Hindlimb muscle (tissue), 1 donor: ENCODE measurements around the gene SLMAP. TPM values are rescaled to one million over a fixed set of nuclear protein-coding genes. Genes with fewer than 3 reads are reported as not detected.

ENCODE experiments used
- DNase-seq: peaks from one replicate; pipeline ENCODE4 v3.0.0-alpha.2; 2013
- polyA plus RNA-seq: library from polyadenylated mRNA; unstranded; fragments of 120-200 nt; gene quantifications from one replicate; pipeline ENCODE4 v1.2.1, GENCODE V29; 2013; ENCODE audit not compliant: insufficient read length

Gene SLMAP
- polyA plus RNA-seq, 1 donor, result 51.0 TPM

DNA sequence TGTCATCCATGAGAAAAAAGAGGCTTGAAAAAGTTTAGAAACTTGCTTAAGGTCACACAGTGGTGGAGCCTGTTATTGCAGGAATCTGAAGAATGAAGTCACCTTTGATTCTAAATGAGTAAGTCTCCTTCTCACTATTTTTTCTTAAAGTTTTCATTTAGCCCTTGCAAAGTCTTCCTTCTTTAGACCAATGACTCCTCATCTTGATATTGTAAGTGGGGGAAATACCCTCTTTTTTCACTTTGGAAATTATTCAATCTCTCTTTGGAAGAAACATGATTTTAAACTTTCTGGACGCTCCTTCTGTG lies 787 bp upstream of the SLMAP start:
- DNase-seq, result no peak

DNA sequence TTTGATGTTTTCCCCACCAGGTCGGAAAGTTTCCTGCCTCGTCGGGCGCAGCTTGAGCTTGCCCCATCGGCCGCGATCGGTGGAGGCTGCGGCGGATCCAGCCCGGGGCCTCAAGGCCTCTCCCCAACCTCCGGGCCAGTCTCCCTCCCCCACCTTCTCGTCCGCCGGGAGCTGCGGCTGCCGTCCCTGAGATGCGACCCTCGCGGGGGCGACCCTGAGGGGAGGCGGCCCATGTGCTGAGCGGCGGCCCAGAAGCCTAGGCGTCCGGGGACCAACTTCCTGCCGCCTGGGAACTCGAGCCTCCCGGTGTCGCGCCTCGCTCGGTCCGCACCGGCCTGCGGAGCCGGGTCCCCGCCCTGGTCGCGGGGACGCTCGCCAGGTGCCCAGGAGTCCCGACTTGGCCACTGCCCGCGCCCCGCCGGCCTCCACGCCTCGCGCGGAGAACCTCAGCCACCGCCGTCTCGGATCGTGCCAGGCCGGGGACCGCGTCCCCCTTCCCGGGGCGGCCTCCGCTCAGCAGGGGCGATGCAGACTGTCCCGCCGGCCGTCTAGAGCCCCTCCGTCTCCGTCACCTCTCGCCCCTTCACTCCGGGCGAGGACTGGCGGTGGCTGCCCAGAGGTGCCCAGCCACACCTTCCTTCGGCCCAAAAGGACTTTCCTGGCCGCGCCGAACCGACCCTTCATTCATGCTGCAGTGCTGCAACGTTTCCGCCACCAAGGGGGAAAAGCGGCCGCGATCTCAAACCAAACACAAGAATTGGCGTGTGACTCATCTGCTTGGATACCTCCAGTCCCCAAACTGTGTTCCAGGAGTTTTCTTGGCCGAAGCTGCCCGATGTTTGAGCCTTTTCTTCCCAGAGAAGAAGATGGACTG lies 656 bp downstream of the SLMAP start:
- peak; percentile 61 for DNase-seq

DNA sequence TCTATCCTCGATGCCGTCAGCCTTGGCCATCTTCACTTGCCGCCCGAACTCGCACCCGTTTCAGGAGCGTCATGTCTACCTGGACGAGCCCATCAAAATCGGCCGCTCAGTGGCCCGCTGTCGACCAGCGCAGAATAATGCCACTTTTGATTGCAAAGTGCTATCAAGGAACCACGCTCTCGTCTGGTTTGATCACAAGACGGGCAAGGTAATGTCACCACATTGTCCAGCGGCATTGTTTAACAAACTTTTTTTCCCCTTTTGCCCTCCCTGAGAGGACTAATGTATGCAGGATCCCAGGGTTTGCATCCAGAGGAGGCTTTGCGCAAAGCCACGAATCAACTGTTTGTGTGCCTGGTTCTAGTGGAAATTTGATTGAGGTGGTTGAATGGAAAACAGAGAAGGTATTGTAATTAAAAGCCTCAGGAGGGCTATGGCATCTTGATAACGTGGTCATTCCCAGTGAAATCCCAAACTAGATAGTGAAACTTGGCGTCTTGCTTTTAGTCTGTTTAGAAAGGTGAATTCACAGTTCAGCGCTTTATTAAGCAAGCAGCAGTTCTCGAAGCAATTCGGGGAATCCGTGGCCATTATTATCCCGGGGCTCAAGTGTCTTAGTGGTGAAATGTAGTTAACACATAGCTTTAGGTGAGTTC lies 1.7 kb downstream of the SLMAP start:
- DNase-seq, result no peak

DNA sequence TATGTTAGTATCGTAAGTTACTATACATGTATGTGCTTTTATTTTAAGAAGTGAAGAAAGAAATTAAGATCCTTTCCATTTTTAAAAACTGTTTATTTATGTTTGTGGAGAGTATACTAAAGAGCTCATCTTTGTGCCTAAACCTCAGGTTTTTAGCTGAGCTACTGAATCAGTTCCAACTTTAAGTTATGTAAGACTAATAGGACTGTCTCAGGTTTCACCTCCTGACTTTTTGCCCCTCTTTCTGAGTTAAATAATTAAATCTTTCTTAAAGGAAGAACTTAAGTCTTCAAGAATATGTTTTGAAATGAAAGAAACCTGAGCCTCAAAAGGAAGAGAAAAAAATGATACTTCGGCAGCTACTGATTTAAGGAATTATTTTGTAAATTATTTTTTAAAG lies 2.6 kb downstream of the SLMAP start:
- DNase-seq, result no peak

DNA sequence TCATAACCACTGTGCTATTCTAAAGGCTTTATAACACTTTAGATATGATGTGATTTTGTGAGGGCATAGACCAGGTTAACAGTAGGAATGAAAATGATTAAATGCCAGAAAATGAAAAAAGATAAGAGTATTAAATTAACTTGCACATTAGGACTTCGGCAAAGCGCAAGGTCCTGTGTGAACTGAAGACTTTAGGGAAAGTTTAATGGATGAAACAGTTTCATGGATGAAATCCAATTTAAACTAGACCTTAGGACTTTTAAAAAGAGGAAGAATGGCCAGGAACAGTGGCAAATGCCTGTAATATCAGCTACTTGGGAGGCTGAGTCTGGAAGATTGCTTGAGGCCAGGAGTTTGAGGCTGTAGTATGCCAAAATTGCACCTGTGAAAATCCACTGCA lies 8.7 kb downstream of the SLMAP start:
- DNase-seq, result no peak

DNA sequence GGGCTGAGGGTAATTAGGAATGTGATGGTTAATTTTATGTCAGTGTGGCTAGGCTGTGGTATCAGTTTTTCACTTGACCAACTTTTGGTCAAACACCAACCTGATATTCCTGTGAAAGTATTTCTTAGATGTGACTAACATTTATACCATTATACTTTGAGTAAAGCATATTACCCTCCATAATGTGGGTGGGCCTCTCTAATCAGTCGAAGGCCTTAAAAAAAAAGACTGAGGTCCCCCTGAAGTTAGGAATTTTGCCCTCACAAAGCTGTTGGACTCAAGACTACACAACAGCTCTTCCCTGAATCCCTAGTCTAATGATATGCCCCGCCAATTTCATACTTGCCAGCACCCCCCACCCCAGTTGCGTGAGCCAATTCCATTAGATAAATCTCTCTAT lies 12.5 kb downstream of the SLMAP start:
- no peak for DNase-seq

DNA sequence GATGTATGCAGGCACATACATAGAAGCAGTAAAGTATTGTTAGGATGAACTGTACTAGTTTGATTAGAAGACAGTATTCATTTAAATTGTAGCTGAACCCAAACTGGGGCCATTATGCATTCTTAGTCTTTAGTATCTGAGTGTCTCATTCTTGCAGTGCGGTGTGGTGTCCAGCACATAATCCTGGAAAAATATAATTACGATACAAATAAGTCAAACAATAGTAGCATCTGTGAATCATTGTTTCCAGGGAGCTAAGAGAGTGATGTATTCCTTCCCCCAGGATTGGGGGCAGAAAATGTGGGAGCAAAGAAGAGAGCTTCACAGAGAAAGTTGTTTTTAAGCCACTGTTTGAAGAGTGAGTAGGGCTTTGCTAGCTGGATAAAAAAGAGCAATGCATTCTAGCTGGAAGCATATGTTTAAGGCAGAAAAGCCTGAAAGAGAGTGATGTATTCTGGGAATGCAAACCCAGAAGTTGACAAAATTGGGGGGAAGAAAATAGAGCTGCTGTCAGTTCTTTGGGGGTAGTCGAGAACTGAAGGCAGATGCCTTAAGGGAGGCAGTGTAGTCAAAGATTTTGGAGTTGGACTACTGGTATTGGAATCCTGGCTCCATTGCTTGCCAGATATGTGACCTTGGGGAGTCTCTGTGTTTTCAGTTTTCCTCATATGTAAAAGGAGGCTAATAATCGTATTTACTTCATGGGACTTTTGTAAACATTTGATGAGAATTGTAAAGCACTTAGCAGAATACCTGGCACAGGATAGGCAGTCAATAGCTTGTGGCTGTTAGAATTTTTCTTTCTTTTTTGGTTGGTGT lies 14.1 kb downstream of the SLMAP start:
- no peak for DNase-seq

DNA sequence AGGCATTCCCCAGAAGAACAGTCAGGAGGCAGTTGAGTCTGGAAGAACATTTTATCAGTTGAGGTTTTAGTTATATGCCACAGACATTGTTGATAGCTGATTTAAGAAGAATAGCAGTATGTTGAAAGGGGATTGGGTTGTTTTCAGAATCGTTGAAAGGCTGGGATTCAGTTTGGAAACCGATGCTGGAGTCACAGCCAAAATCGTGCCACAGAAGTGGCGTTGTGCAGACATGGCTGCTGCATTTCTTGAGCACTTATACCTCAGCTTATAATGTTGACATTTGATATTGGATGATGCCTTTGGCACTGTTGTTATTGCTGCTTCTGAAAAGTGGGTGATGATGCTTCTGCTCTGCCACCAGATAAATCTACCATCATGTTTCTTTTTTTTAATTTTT lies 16.1 kb downstream of the SLMAP start:
- DNase-seq, result no peak

DNA sequence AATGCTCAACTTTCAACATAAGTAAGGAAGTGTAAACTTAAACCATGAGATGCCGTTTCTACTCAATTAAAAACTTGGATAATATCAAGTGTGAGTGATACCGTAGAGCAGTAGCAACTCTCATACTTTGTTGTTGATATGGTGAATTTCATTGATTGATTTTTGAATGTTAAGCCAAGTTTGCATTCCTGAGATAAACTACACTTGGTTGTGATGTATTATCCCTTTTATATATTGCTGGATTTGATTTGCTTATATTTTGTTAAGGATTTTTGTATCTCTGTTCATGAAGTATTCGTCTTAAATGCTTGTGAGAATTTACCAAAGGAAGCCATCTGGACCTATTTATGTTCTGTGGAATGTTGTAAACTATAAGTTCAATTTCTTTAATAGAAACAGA lies 21.7 kb downstream of the SLMAP start:
- DNase-seq, result no peak

DNA sequence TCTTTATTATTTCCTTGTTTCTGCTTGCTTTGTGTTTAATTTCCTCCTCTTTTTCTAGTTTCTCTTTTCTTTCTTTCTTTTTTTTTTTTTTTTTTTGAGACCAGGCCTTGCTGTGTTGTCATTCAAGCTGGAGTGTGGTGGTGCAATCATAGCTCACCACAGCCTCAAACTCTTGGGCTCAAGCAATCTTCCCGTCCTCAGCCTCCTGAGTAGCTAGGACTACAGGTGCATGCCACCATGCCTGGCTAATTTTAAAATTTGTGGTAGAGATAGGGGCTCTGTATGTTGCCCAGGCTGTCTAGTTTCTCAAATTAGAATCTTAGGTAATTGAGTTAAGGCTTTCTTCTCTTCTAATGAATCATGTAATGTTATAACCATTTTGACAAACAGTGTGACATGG lies 22.4 kb downstream of the SLMAP start:
- DNase-seq, result no peak

DNA sequence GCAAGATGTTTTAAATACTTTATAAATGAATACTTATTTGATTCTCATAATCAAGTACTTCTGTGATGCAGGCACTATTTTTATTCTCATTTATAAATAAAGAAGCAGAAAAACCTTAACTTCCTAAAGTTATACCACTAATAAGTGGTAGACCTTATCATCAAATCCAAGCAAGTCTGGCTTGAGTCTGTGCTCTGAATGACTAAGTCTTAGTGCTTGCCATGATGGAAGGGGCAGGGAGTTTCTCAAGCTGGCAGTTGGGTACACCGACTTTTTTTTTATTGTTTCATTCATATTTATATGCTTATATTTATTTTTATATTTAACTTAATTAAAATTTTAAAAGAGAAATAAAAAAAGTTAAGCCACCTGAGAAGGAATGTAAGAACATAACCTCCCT lies 23.6 kb downstream of the SLMAP start:
- no peak for DNase-seq

DNA sequence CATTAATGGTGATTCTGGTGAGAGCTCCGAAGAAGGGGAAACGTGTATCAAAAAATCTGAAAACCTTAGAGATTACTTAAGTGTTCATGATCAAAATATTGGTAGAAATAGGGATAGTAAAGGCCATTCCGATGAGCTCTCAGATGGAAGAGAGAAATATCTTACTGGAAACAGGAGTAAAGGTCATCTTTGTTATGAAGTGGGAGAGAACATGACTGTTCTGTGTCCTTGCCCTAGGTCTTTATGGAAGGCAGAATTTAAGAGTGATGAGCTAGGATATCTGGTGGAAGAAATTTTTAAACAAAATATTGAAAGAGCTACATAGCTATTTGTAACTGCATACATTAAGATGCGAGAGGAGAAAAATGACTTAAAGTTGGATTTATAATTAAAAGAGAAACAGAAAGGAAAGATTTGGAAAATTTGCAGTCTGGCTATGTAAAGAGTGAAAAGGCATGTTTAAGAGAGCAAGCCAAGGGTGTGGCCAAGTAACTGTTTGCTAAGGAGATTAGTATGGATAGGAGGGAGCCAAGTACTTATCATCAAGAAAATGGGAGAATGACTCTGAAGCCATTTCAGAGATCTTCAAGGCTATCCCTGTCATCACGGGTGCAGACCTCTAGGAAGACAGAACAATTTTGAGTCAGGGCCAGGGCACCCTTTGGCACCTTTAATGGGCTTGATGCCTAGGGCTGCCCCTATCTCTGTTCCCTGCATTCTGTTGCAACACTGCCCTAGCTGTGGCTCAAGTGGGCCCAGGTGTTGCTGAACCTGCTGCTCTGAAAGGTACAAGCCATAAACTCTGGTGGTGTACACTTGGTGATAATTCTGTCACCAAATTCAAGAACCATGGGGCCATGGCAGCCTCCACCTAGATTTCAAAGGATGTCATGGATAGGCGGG lies 27.3 kb downstream of the SLMAP start:
- no peak for DNase-seq

DNA sequence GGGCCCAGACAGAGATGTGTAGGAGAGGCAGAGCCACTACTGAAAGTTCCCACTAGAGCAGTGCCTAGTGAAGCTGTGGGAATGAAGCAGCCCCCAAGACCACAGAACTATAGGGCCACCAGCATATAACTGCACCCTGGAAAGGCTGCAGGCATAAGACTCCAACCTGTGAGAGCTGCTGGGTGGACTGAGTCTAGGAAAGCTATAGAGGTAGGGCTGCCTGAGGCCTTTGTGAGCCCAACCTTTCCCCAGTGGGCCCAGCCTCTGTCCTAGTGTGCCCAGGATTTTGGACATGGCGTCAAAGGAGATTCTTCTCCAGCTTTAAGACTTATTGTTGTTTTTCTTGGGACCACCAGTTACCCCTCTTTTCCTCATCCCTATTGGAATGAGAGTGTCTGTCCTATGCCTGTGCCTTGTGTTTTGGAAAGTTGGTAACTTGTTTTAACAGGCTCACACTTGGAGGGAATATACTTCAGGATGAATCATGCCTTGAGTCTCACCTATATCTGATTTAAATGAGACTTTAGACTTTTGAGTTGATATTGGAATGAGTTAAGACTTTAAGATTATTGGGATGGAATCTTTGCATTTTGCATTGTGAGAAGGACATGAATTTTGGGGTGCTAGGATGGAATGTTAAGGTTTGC lies 28.1 kb downstream of the SLMAP start:
- no peak for DNase-seq

DNA sequence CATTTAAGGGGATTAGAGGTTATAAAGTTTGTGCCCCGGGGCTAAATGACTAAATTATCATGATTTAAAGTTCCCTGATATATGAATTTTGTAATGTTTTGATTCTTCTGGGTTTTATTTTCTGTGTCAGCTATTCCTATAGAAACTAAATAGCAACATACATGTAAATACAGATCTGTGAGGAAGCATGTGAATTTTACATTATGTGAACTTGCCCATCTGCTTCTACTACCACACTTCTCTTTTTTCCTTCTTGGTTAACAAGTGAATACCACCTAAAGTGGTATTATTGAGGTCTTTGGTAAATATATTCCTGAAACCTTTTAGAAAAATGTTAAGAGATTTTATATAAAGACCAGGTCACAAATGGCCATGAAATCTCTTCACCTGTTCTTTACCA lies 29.3 kb downstream of the SLMAP start:
- DNase-seq, result no peak

DNA sequence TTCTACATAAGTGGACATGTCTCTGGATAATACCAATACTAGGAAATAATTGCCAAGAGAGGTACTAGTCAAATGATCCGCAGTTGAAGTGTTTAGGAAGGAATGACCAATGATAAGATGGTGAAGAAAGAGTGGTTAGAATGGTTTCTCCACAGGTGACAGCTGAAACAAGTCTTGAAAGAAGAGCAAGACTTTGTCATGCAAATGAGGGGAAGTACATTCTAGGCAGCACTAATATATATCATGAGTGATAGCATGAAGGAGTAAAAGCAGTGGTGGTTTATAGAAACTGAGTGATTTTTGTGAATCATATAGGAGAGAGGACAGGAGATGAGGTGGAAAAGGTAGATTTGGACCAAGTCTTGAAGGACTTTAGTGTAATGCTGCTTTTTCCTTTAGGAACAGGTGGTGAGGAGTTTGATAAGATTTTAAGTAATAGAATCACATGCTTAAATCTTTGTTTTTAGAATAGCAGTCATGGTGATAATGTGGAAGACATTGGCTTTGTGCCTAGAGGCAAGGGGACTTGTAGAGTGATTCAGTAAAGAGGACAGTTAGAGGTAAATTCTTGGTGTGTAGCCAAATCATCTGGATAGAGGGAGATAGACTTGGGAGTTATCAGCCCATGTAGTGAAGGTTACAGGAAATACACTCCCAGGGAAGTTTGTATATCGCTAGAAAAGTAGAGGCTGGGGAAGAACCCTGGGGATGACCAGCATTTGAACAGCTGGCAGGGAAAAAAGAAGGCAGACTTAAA lies 31.9 kb downstream of the SLMAP start:
- DNase-seq, result no peak

DNA sequence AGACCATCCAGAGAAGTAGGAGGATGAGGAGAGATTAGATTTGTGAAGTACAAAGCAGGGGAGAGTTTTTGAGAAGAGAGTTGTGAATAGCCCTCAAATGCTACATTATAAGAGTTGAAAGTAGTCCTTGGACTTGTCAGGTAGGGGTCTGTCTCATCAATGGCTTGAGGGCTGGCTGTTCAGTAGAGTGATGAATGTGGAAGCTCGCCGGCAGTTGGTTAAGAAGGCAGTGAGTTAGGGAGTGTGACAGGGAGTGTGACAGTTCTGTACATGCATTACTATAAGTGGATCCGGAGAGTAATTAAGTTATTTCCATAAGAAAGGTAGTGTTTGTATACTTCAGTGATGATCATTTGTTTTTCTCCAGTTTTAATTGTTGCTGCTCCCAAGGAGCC lies 32.5 kb downstream of the SLMAP start:
- no peak for DNase-seq

DNA sequence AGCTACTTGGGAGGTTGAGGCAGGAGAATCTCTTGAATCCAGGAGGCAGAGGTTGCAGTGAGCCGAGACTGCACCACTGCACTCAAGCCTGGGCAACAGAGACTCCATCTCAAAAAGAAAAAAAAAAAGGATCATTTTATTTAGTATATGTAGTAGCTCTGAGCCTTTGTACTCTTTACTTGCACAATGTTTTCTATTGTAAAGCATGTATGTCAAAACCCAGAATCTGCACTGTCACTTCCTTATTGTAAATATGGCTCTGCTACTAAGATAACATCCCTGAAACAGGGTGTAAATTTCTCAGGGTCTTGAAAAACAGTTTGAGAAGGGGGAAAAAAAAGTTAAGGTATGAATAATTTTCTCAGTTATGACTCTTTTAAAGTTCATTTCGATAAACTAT lies 35.1 kb downstream of the SLMAP start:
- no peak for DNase-seq

DNA sequence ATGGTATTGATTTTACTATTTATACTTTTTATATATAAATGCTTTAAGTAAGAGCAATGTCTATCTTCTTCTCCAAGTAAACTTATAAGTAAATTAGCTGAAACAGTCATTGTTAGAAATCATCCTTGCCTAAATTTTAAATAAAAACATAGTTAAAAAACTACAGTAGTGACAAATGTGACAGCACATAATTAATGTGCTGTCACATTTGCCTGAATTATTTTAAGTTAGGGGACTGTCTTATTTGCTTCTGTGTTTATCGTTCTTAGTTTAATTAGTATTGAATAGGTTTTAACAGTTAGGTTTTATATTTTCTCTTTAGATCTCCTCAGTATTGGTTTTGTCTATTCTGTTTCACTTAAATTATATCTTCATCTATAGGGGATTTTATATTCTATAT lies 36.1 kb downstream of the SLMAP start:
- DNase-seq, result no peak

DNA sequence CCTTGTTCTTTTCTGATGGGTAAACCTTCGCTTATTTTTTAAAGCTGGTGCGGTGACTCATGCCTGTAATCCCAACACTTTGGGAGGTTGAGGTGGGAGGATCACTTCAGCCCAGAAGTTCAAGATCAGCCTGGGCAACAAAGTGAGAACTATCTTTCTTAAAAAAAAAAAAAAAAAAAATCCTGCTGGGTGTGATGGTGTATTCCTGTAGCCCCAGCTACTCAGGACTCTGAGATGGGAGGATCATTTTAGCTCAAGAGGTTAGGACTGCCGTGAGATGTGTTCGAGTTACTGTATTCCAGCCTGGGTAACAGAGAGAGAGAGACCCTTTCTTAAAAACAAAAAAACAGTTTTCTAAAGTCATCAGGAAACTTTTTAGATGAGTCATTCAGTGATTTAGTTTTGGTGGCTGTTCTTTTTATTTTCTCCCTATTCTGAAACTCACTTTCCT lies 37.7 kb downstream of the SLMAP start:
- no peak for DNase-seq

DNA sequence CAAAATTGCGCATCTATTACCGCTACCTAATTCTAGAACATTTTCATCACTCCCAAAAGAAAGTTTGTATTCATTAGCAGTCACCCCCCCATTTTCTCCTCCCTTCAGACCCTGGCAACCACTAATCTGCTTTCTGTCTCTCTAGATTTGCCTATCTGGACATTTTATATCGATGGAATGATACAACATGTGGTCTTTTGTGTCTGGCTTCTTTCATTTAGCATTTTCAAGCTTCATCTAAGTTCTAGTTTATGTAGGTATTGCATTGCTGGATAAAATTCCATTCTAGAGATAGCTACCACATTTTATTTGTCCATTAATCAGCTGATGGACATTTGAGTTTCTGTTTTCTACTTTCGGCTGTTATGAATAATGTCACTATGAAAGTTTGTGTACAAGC lies 38.4 kb downstream of the SLMAP start:
- no peak for DNase-seq

DNA sequence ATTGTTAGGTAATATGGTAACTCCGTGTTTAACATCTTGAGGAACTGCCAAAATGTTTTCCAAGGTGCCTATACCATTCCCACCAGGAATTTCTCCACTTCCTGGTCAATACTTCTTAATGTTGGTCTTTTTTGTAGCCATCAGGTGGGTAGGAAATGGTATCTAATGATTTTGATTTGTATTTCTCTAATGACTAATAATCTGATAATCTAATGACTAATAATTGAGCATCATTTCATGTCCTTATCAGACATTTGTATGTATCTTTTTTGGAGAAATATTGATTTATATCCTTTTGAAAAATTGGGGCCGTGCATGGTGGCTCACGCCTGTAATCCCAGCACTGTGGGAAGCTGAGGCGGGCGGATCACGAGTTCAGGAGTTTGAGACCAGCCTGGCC lies 38.8 kb downstream of the SLMAP start:
- no peak for DNase-seq
